Effector CD8-positive, alpha-beta T cell (primary cell): ENCODE data around the gene ACADVL.

Experiments
- DNase-seq: peaks from one replicate; lab custom pipeline; 2025; lab: John Stamatoyannopoulos, UW

ACADVL gene

GRCh38 chr17:7191571-7192270 lies 28.0 kb upstream of the ACADVL start:
- no peak for DNase-seq

GRCh38 chr17:7192271-7192937 lies 27.3 kb upstream of the ACADVL start:
- no peak for DNase-seq

- DNase-seq, result no peak
These were observed 23.8 kb upstream of the ACADVL start for GRCh38 chr17:7195971-7196370.

- no peak for DNase-seq
These were observed 22.9 kb upstream of the ACADVL start for GRCh38 chr17:7196651-7197401.

- no peak for DNase-seq
These were observed 16.3 kb upstream of the ACADVL start for GRCh38 chr17:7203391-7203790.

- DNase-seq, result no peak
These were observed 15.4 kb upstream of the ACADVL start for GRCh38 chr17:7204336-7204735.

GRCh38 chr17:7204828-7205461 lies 14.8 kb upstream of the ACADVL start:
- DNase-seq, result peak; percentile 96

GRCh38 chr17:7205561-7205960 lies 14.2 kb upstream of the ACADVL start:
- no peak for DNase-seq

GRCh38 chr17:7207120-7208001 lies 12.4 kb upstream of the ACADVL start:
- no peak for DNase-seq

- DNase-seq, result no peak
These were observed 11.6 kb upstream of the ACADVL start for GRCh38 chr17:7208027-7208571.

- DNase-seq, result no peak
These were observed 10.8 kb upstream of the ACADVL start for GRCh38 chr17:7208754-7209460.

GRCh38 chr17:7211491-7212273 lies 8.1 kb upstream of the ACADVL start:
- DNase-seq, result no peak

GRCh38 chr17:7213895-7214299 lies 5.8 kb upstream of the ACADVL start:
- DNase-seq, result peak; percentile 87

- peak; percentile 98 for DNase-seq
These were observed 5.2 kb upstream of the ACADVL start for GRCh38 chr17:7214300-7215135.

- no peak for DNase-seq
These were observed 4.6 kb upstream of the ACADVL start for GRCh38 chr17:7215136-7215638.

- DNase-seq, result no peak
These were observed 4.0 kb upstream of the ACADVL start for GRCh38 chr17:7215652-7216180.

- DNase-seq, result no peak
These were observed 3.3 kb upstream of the ACADVL start for GRCh38 chr17:7216242-7217112.
